NCI-H2107 treated with DMSO at 0.1 percent for 48 hours (cell line): ENCODE results near the gene SLC45A1.

Experiments
- DNase-seq: peaks from one replicate; lab custom pipeline; 2025; ENCODE audit not compliant: unreplicated experiment; lab: John Stamatoyannopoulos, UW

Gene SLC45A1

DNA sequence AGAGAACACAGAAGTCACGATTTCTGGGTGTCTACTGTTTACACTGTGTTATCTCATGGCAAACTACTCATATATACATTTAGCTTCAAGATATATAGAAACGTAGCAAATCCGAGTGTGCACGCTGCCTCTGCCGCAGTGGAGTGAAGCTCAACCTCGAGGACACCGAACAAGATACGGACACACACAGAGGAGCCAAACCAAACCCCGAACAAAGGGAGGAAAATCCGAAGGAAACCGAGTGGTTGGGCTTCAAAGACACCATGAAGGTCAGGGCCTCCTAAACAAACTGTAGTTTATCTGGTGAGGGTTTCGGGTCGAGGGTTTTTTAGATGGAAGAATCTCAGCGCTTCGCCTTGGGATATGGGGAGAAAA lies 34.5 kb downstream of the SLC45A1 start:
- DNase-seq: no peak

DNA sequence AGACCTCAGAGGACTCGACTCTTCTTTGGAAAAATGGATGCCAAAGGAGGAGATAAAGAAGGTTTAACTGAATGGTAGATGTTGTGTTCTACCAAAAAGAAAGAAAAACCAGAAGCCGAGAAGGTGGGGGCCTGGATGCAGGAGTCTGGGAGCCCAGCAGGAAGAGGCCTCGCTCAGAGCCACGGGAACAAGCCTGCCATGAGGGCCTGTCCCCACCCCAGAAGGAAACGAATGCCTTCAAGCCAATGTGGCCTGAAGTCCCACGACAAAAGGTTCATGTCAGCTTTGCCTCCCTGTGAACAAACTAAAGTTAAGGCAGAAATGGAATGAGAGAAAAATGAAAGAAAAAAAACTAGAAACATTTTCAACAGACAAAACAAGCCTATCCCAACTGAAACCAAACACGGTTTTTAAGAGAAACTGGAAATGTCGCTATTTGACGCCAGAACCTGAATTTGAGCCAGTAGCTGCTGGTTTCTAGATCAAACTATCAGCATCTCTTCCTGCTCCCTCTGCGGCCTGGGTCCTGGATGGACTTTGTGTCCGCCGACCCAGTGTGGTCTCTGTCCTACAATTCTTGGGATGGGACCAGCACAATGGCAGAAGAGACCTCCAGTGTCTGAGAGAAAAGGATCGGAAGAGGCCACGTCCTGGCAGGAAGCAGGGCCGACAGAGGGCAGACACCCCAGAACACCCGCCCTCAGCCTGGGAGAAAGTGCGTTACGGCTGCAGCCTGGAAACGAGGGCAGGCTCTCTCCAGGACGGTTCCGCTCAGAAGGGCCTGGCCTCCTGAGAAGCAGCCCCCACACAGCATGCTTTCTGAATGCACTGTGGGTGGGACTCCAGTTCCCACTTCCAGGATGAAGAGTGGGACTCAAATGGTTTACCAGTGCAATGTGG lies 35.2 kb downstream of the SLC45A1 start:
- no peak for DNase-seq

DNA sequence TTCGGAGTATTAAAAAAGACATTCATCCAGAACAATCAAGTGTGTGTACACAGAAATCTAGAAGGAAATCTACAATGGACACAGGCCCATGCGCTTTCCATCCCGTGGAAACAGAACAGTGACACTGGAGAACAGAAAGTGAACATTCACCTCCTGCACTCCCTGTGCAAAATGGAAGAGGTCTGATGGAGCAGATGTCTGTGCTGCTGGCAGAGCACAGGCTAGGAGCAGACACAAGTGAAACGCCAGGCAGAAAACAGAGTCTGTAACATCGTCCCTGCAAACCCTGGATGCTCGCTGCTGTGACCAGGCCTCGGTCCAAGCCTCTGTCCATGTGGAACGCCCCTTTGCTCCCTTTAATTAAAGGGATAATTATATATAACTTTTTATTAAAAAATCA lies 36.1 kb downstream of the SLC45A1 start:
- DNase-seq: no peak

DNA sequence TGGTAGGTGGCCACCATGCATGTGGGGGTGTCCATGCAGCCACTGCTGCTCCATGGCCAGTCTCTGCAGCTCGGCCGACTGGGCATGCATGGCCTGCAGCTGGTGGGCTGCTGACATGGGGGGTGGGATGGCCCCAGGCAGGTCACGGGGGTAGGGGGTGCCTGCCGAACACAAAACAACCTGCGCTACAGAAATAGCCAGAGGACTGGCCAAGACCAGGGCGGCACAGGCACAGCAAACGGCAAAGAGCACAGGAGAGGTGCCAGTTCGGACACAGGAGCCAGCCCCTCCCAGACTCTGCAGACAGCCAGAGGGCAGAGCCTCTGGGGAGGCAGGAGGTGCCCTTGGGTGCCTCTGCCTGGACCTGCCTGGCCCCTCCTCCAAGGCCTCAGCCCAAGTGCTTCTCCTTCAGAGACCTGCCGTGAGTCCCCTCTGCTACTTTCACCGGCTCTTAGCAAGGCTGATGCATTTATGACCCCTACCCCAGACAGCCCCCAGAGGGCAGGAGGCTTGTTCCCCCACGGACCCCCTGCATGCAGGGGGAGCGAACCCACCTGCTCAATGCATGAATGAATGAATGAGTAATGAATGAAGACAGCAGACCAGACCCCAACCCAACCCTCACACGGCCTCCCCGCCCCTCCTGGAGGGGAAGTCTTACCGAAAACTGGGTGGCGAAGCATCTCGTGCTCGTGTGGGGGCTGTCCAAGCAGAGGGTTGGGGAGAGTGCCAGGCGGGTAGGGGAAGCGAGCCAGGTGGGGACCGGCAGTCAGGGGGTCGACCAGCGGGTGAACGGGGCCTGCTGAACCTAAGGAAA lies 37.7 kb downstream of the SLC45A1 start:
- no peak for DNase-seq

DNA sequence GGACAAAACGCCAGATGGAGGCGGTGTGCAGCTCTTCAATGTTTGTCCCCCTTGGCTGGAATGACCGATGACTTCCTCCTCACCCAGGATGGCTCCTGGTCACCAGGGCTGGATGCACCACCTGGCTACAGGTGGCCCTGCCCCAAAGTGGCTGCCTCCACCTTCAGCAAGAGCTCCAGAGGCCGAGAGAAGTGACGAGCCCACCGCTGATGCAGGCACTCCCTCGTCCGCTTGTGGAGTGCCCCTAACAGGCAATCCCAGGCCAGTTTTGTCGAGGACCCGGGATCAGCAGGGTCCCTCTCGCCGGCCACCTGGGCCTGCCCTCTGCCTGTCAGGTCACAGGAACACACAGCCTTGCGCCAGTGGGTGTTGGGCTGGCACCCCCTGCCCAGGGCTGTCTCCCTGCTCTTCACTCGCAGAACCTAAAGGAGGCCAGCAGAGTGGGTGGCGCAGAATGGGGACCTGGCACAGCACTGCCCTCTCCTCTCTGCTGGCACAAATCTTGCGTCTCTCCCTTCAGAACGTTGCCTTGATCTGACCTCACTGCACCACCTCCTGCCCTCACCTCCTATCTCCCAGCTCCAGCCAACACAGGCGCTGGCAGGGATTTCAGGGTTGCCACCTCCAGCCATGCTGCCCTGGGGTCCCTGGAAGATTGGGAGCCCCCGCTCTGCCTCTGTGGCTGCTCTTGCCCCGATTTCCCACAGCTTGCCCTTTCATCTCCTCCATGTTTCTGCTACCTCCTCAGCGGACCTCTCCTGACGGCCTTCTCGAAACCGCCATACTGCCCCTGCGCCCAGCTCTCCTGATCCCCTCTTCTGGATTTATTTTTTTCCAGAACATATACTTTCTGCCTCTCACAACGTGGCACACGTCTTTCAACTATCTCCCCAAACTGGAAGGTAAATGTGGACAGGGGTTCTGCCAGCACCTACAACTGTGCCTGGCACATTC lies 38.6 kb downstream of the SLC45A1 start:
- DNase-seq: no peak

DNA sequence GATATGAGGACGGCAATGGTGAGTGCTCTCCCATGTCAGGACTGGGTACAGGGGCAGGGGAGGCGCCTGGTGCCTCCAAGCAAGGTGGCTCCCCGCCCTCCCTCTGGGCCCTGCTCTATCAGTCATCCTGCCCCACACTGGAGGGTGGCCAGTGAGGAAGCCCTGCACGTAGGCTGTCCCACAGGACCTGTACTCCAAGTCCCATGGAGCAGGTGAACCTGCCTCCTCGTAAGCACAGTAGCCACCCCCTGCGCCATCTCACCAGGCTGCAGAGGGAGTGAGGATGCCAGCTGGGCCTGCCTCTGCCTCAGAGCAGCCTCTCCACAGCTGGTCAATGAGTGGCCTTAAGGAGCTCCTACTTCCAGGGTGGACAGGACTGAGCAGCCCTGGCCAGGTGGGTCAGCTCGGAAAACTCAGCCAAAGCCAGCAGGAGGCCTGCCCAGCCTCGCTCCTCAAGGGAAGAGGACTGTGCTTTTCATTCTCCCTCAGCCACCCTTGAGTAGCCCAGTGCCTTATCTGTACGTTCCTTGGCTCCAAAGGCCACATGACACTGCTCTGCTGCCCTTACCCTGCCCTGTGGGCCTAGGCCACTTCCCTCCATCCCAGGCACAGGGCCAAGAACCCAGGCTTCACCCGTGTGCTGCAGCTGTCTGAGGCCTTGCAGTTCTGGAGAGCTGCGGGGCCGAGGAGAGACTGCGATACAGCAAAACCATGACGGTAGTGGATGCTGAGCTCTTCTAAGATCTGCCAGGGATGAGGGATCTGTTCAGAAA lies 39.6 kb downstream of the SLC45A1 start:
- no peak for DNase-seq

DNA sequence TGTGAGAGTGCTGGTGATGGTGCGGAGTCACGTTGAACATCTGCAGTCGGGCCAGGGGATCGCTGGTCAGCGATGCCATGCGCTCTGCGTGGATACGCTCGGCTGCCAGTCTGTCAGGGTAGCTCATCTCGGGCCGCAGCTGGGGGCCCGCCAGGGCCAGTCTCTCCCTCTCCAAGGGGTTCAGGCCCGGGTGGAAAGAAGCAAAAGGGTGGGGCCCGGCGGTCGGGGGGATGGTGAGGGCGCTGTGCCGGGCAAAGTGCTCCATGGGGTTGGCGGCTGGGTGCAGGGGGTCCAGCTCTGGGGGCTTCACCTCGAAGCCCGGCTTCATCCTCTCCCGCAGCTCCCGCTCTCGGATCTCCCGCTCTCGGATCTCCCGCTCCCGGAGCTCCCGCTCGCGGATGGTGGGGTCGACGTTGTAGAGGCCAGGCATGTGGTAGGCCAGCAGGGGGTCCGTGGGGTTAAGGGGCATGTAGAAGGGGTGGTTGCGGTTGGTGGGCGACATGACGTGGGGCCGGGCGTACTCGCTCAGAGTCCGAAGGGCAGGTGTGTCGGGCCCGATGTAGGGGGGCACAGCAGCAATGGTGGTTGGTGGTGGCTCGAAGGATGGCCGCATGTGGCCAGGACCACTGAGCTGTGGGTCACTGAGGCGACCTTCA lies 40.5 kb downstream of the SLC45A1 start:
- no peak for DNase-seq

DNA sequence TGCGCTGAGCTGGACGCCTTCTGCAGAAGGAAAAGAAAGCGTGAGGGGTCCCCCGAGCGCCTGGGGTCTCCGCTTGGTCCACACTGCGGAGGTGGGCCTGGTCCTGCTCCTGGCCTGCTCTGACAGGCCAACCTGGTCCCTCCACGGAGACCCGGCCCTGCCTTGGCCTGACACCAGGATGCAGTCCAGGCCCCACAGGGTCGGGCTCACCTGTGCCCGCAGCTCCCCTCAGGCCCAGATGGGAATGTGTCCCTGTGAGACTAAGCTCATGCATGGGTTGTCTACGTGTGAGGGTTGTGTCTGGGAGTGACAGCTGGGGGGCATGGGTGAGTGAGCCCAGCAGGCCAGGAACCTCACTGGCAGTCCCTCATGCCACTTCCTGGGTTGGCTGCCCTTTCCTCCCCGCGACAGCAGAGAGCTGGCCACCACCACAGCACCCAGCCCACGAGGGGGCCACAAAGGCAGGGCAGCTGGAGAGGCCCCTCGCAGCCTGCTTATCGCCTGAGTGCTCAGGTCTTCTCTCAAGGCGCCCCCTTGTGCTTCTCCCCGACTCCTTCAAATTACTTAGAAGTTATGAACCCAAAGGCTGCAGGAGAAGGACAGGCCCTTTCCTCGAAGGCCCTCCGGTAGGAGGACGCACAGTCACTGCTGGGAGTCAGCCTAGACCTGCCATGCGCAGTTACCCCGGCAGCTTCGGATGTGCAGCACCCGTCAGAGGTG lies 41.1 kb downstream of the SLC45A1 start:
- DNase-seq: no peak

DNA sequence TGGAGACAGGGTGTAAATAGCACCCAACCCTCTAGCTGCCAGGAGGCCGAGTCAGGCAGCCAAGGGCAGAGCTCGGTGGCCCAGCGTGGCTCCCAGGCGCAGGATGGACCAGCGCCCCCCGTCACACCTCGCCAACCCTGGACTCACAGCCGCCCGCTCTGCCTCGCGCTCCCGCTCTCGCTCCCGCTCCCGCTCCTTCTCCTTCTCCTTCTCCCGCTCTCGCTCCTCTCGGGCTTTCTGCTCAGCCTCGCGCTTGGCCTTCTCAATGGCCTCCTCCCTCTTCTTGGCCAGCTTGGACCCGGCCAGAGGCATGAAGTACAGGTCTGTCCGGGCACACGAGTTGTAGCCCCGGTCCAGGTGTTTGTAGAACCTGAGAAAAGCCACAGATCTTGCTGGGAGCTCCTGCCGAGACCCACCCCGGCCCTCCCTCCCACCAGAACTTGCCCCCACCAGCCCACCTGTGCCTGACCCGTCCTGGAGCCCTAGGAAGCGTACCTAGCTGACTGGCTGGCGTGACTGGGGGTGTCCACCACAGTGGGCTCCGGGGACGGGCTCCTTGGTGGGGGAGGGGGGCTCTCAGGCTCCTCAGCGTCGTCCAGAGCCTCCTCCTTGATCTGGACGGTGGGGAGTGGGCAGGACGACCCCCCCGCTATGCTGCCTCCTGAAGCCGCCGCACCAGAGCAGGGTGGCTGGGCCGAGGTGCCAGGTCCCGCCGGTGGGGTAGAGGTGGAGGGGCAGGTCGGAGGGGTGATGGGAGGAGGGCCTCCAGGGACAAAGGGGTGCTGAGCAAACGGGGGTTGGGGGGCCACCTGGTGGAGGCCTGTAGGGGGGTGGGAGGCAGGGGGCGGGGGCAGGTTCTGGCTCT lies 41.9 kb downstream of the SLC45A1 start:
- DNase-seq: no peak

DNA sequence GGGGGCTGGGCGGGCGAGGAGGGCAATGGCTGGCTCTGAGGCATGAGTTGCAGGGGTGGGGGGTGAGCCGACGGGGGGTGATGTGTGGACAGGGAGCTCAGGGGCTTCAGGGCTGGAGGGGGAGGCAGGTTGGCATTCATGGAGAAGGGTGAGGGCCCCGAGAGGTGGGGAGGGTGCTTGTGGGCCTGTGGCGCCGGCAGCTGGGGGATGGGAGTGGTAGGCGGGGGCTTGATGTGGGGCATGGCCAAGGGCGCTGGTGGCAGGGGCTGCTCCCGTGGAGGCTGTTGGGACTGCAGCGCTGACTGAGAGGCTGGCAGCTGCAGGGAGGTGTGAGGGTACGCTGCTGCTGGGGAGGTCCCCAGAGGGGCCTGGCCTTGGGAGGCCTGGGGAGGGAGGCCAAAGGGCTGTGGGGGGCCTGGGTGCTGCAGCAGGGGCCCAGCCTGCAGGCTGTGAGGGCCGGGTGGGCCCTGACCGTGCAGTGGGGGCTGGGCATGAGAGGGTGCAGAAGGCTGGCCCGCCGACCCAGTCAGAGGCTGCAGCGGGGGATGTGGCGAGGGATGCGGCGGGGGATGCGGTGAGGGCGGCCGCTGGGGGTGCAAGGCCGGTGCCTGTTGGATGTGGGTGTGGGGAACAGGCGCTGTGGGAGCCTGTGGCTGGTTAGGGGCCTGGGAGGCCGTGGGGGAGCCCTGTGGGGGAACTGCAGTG lies 42.7 kb downstream of the SLC45A1 start:
- no peak for DNase-seq

DNA sequence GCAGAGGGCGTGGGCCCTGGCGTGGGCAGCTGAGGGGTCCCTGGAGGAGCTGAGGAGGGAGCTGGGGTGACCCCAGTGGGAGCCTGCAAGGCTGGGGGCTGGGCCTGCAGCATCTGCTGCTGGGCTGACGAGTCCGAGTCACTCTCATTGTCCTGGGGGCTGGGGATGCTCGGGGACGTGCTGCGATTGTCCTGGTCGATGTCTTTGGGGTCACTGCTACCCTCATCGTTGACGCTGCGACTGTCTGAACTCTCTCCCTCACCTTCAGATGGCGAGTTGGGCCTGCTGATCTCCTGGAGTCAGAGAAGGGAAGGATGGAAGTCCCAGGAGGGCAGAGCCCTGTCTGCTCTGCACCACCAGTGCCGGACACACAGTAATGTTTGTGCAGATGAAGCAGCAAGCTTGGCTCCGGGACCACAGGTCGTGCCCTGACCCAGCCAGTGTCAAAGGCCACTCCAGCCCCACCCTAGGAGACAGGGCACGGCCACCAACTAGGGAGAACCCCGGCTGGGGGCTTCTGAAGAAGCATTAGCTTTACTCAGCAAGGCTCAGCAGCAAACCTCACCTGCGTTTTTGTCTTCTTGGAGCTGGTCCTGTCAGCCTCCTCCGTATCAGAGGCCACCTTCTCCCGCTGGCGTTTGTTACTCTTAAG lies 43.4 kb downstream of the SLC45A1 start:
- no peak for DNase-seq

DNA sequence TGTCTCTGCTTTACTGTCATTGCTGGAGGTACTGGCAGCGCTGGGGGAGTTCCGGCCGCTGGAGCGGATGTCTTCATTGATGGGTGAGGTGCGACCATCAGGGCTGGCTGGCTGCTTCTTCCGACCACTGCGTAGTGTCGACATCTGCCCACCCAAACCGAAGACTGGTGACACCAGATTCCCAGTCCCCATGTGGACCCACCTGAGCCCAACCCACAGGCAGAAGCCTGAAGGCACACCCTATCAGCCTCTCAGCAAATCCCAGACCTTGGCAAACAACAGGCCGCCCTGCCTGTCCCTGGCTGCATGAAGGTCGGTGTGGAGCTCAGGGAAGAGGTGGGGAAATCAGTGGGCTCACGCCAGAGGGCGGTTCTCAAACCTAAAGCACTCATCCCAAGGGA lies 44.8 kb downstream of the SLC45A1 start:
- DNase-seq: no peak

DNA sequence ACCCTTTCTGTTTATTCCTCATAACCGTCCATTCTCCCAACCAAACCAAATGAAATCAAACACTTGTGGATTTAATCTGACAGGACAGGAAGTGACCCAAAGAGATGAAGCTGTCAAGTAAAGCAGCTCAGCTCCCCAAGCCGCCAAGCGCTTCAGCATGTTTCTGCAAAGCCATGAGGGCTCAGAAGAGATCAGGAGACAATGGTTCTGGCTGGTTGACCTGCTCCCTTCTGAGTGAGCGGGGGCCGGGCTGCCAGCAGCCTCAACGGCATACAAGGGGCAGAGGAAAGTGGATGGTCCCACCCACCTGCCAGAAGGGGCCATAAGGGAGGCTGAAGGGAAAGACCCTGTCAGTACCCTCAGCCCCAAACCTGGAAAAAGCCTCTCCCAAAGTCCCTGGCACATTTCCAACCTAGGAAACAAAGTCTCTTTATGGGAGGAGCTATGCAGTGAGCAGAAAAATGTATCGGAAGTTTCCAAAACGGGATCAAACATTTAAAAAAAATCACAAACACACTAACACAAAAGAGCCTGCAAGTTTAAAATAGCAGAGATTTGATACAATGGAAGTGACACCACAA lies 45.4 kb downstream of the SLC45A1 start:
- DNase-seq: no peak

DNA sequence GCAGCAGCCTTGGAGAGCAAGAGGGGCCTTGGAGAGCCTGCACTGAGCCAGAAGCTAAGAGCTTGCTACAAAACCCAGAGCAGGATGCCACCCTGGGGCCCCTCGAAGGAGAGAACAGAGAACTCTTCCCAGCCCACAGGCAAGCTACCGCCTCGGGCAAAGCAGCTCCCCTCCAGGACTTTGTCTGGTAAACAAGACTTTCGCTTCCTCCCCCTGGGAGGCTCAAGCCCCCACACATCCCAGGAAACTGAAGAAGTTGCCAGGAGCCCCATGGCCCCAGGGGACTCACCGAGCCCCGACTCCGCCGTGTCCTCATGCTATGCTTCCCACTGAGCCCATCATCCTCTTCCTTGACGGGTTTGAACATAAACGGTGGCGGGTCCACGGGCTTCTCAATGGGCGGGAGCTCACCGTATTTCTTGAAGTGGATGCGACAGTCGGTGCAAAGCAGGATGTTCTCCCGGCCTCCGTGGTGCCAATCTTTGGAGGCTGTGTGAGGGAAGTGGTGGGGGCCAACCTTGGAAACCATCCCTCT lies 45.9 kb downstream of the SLC45A1 start:
- no peak for DNase-seq

DNA sequence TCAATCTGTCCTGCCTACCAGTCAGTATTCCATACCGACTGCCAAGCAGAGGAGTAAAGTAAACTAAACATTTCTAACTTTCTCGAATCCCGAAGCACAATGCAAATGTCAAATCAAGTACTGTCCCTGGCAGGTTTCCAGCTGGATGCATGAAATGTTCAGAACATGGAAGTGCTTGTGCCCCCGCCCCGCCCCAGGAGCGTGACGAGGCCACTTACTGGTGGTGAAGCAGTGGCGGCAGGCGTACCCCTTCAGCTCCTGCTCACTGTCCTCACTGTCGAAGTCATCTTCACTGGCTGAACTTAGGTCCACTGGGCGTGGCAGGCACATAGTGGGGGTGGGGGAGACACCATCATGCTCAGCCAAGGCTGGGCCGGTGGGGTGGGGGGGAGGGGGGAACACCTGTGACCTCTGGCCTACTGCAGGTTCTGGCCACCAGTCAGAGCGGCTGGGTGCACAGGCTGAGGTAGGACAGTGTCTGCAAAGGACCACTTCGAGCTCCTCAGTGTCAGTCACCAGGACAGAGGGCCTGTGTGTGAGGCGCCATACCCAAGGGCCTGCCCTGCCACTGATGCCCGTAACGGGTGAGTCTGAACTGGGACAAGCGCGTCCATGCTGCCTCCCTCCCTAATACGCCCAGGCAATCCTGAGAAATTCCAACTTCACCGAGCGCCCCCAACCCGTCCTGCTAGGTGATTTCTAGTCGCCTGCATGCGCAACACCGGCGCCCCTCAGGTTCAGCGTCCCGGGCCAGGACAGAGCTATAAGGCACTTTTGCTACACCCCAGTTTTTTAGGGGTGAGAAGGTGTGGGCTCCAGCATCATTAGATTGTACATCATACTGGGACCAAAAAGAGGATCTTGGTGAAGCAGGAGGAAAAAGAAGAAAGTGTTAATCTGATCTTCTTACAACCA lies 46.9 kb downstream of the SLC45A1 start:
- DNase-seq: no peak
